ENCODE data around the gene CCDC172. TPM values are rescaled to one million over a fixed set of nuclear protein-coding genes. Genes with fewer than 3 reads are reported as not detected.

CCDC172 gene
- total RNA-seq, 1 donor from 2014 or later, result not detected

- Mint-ChIP-seq H3K27ac (ENCODE audit: unreplicated experiment) (no peak overlapping the region), H3K4me1 (ENCODE audit: low read depth) (peaks cover 2% of the 10 kb centered on the region), H3K27me3 (ENCODE audit: low read depth) (no peaks in the 10 kb centered on the region), H3K9me3 (ENCODE audit: low read depth) (no peaks in the 10 kb centered on the region), H3K36me3 (ENCODE audit: low read depth) (no peaks in the 10 kb centered on the region), H3K4me3 (ENCODE audit: unreplicated experiment) (no peak overlapping the region)
- DNase-seq (ENCODE audit: low spot score), result no peak
- TF ChIP-seq CTCF (IDR thresholded peaks at IDR 0.05), result peak; percentile 95
These were observed 36.2 kb upstream of the CCDC172 start for GRCh38 chr10:116287906-116288501.

- Mint-ChIP-seq H3K9me3 (ENCODE audit: low read depth) (no peaks in the 10 kb centered on the region), H3K4me3 (ENCODE audit: unreplicated experiment) (no peak overlapping the region), H3K27ac (ENCODE audit: unreplicated experiment) (no peak overlapping the region), H3K4me1 (ENCODE audit: low read depth) (peaks cover 11% of the 10 kb centered on the region), H3K27me3 (ENCODE audit: low read depth) (no peaks in the 10 kb centered on the region), H3K36me3 (ENCODE audit: low read depth) (no peaks in the 10 kb centered on the region)
- DNase-seq (ENCODE audit: low spot score), result no peak
- no peak for TF ChIP-seq CTCF (IDR thresholded peaks at IDR 0.05)
These were observed 34.6 kb upstream of the CCDC172 start for GRCh38 chr10:116289652-116290051.

GRCh38 chr10:116292493-116292892, 31.8 kb upstream of the CCDC172 start:
- Mint-ChIP-seq H3K36me3 (ENCODE audit: low read depth) (no peaks in the 10 kb centered on the region), H3K4me1 (ENCODE audit: low read depth) (peaks cover 11% of the 10 kb centered on the region), H3K4me3 (ENCODE audit: unreplicated experiment) (no peak overlapping the region), H3K9me3 (ENCODE audit: low read depth) (no peaks in the 10 kb centered on the region), H3K27me3 (ENCODE audit: low read depth) (peaks cover 4% of the 10 kb centered on the region), H3K27ac (ENCODE audit: unreplicated experiment) (no peak overlapping the region)
- no peak for DNase-seq (ENCODE audit: low spot score)
- TF ChIP-seq CTCF (IDR thresholded peaks at IDR 0.05), result no peak

- Mint-ChIP-seq H3K9me3 (ENCODE audit: low read depth) (no peaks in the 10 kb centered on the region), H3K4me3 (ENCODE audit: unreplicated experiment) (no peak overlapping the region), H3K27ac (ENCODE audit: unreplicated experiment) (no peak overlapping the region), H3K36me3 (ENCODE audit: low read depth) (no peaks in the 10 kb centered on the region), H3K27me3 (ENCODE audit: low read depth) (peaks cover 4% of the 10 kb centered on the region), H3K4me1 (ENCODE audit: low read depth) (peaks cover 17% of the 10 kb centered on the region)
- no peak for DNase-seq (ENCODE audit: low spot score)
- no peak for TF ChIP-seq CTCF (IDR thresholded peaks at IDR 0.05)
These were observed 27.9 kb upstream of the CCDC172 start for GRCh38 chr10:116296291-116296721.

GRCh38 chr10:116298586-116298985, 25.7 kb upstream of the CCDC172 start:
- no peak for DNase-seq (ENCODE audit: low spot score)
- Mint-ChIP-seq H3K27ac (ENCODE audit: unreplicated experiment) (no peak overlapping the region), H3K4me1 (ENCODE audit: low read depth) (peaks cover 9% of the 10 kb centered on the region), H3K9me3 (ENCODE audit: low read depth) (no peaks in the 10 kb centered on the region), H3K36me3 (ENCODE audit: low read depth) (no peaks in the 10 kb centered on the region), H3K27me3 (ENCODE audit: low read depth) (peaks cover 4% of the 10 kb centered on the region), H3K4me3 (ENCODE audit: unreplicated experiment) (no peak overlapping the region)
- TF ChIP-seq CTCF (IDR thresholded peaks at IDR 0.05), result no peak
